Dendritic cell treated with granulocyte-macrophage colony-stimulating factor and Interleukin-4, amounts not matched to agents 40 ng/mL and 50 ng/mL, for 4 days (primary cell): Measurements from ENCODE around the gene FSTL1.

ENCODE experiments used
- H3K27ac Mint-ChIP-seq: one replicate; pipeline ENCODE4 v1.8.0; 2022; ENCODE audit warnings: mild to moderate bottlenecking, mixed read lengths
- H3K27me3 Mint-ChIP-seq: one replicate; pipeline ENCODE4 v1.8.0; 2022; ENCODE audit warnings: mild to moderate bottlenecking, mixed read lengths
- H3K36me3 Mint-ChIP-seq: one replicate; pipeline ENCODE4 v1.8.0; 2022; ENCODE audit warnings: low read depth, mixed read lengths
- H3K4me1 Mint-ChIP-seq: one replicate; pipeline ENCODE4 v1.8.0; 2022; ENCODE audit warnings: low read depth, mixed read lengths
- H3K4me3 Mint-ChIP-seq: one replicate; pipeline ENCODE4 v1.8.0; 2022; ENCODE audit warnings: mild to moderate bottlenecking, moderate library complexity, mixed read lengths
- H3K9me3 Mint-ChIP-seq: one replicate; pipeline ENCODE4 v1.8.0; 2022; ENCODE audit warnings: mixed read lengths
- intact Hi-C: fragments of 100-400 bp; cut with micrococcal nuclease; formaldehyde crosslinking; loops from one replicate; pipeline ENCODE4 v1.15.0; 2022

FSTL1 gene

GRCh38 chr3:120440001-120440703 is 10.6 kb downstream of the FSTL1 start:
- Mint-ChIP-seq H3K4me1 (peaks cover 8% of the 10 kb centered on the region), H3K36me3 (no peaks in the 10 kb centered on the region), H3K27ac (no peak overlapping the region), H3K4me3 (no peak overlapping the region), H3K27me3 (no peaks in the 10 kb centered on the region), H3K9me3 (no peaks in the 10 kb centered on the region)
- intact Hi-C loops, result no loop called here

GRCh38 chr3:120438665-120439370 is 12.0 kb downstream of the FSTL1 start:
- Mint-ChIP-seq H3K4me1 (peaks cover 8% of the 10 kb centered on the region), H3K27me3 (no peaks in the 10 kb centered on the region), H3K9me3 (no peaks in the 10 kb centered on the region), H3K36me3 (no peaks in the 10 kb centered on the region), H3K27ac (no peak overlapping the region), H3K4me3 (no peak overlapping the region)
- intact Hi-C loops, result no loop called here

- intact Hi-C loops, result no loop called here
- H3K36me3 Mint-ChIP-seq, result no peaks in the 10 kb centered on the region
- H3K4me3 Mint-ChIP-seq, result no peak overlapping the region
- H3K27ac Mint-ChIP-seq, result no peak overlapping the region
- H3K4me1 Mint-ChIP-seq, result peaks cover 8% of the 10 kb centered on the region
- H3K27me3 Mint-ChIP-seq, result no peaks in the 10 kb centered on the region
- no peaks in the 10 kb centered on the region for H3K9me3 Mint-ChIP-seq
These were observed 12.6 kb downstream of the FSTL1 start for GRCh38 chr3:120438216-120438615.

- intact Hi-C loops, result no loop called here
- H3K9me3 Mint-ChIP-seq, result no peaks in the 10 kb centered on the region
- H3K36me3 Mint-ChIP-seq, result no peaks in the 10 kb centered on the region
- no peak overlapping the region for H3K27ac Mint-ChIP-seq
- no peak overlapping the region for H3K4me3 Mint-ChIP-seq
- peaks cover 8% of the 10 kb centered on the region for H3K4me1 Mint-ChIP-seq
- no peaks in the 10 kb centered on the region for H3K27me3 Mint-ChIP-seq
These were observed 13.2 kb downstream of the FSTL1 start for GRCh38 chr3:120437559-120437958.

- no peak overlapping the region for H3K27ac Mint-ChIP-seq
- H3K4me3 Mint-ChIP-seq, result no peak overlapping the region
- H3K36me3 Mint-ChIP-seq, result no peaks in the 10 kb centered on the region
- intact Hi-C loops, result no loop called here
- H3K4me1 Mint-ChIP-seq, result peaks cover 8% of the 10 kb centered on the region
- no peaks in the 10 kb centered on the region for H3K27me3 Mint-ChIP-seq
- H3K9me3 Mint-ChIP-seq, result no peaks in the 10 kb centered on the region
These were observed 14.2 kb downstream of the FSTL1 start for GRCh38 chr3:120436523-120437050.

- intact Hi-C loops, result no loop called here
- Mint-ChIP-seq H3K4me3 (no peak overlapping the region), H3K27ac (no peak overlapping the region), H3K27me3 (no peaks in the 10 kb centered on the region), H3K36me3 (no peaks in the 10 kb centered on the region), H3K9me3 (no peaks in the 10 kb centered on the region), H3K4me1 (peaks cover 7% of the 10 kb centered on the region)
These were observed 15.2 kb downstream of the FSTL1 start for GRCh38 chr3:120435621-120436020.

- Mint-ChIP-seq H3K27me3 (no peaks in the 10 kb centered on the region), H3K9me3 (no peaks in the 10 kb centered on the region), H3K36me3 (no peaks in the 10 kb centered on the region), H3K4me3 (no peak overlapping the region), H3K4me1 (no peaks in the 10 kb centered on the region), H3K27ac (no peak overlapping the region)
- intact Hi-C loops, result no loop called here
These were observed 17.0 kb downstream of the FSTL1 start for GRCh38 chr3:120433662-120434331.

GRCh38 chr3:120432150-120432860 is 18.5 kb downstream of the FSTL1 start:
- Mint-ChIP-seq H3K4me1 (no peaks in the 10 kb centered on the region), H3K4me3 (no peak overlapping the region), H3K36me3 (no peaks in the 10 kb centered on the region), H3K27ac (no peak overlapping the region), H3K9me3 (no peaks in the 10 kb centered on the region), H3K27me3 (no peaks in the 10 kb centered on the region)
- intact Hi-C loops, result no loop called here

GRCh38 chr3:120429921-120430361 is 20.9 kb downstream of the FSTL1 start:
- Mint-ChIP-seq H3K27me3 (no peaks in the 10 kb centered on the region), H3K36me3 (no peaks in the 10 kb centered on the region), H3K4me3 (no peak overlapping the region), H3K4me1 (no peaks in the 10 kb centered on the region), H3K27ac (no peak overlapping the region), H3K9me3 (no peaks in the 10 kb centered on the region)
- intact Hi-C loops, result no loop called here

- Mint-ChIP-seq H3K27ac (no peak overlapping the region), H3K4me3 (no peak overlapping the region), H3K9me3 (no peaks in the 10 kb centered on the region), H3K36me3 (no peaks in the 10 kb centered on the region), H3K4me1 (no peaks in the 10 kb centered on the region), H3K27me3 (peaks cover 1% of the 10 kb centered on the region)
- intact Hi-C loops, result no loop called here
These were observed 21.9 kb downstream of the FSTL1 start for GRCh38 chr3:120428924-120429323.

GRCh38 chr3:120427201-120427600 is 23.6 kb downstream of the FSTL1 start:
- Mint-ChIP-seq H3K27me3 (peaks cover 1% of the 10 kb centered on the region), H3K4me1 (no peaks in the 10 kb centered on the region), H3K27ac (no peak overlapping the region), H3K9me3 (no peaks in the 10 kb centered on the region), H3K4me3 (no peak overlapping the region), H3K36me3 (no peaks in the 10 kb centered on the region)
- intact Hi-C loops, result no loop called here

- Mint-ChIP-seq H3K9me3 (no peaks in the 10 kb centered on the region), H3K4me3 (no peak overlapping the region), H3K27ac (no peak overlapping the region), H3K36me3 (no peaks in the 10 kb centered on the region), H3K27me3 (peaks cover 1% of the 10 kb centered on the region), H3K4me1 (no peaks in the 10 kb centered on the region)
- intact Hi-C loops, result no loop called here
These were observed 25.1 kb downstream of the FSTL1 start for GRCh38 chr3:120425572-120426250.

- Mint-ChIP-seq H3K27me3 (peaks cover 1% of the 10 kb centered on the region), H3K4me3 (no peak overlapping the region), H3K27ac (no peak overlapping the region), H3K36me3 (no peaks in the 10 kb centered on the region), H3K4me1 (no peaks in the 10 kb centered on the region), H3K9me3 (no peaks in the 10 kb centered on the region)
- intact Hi-C loops, result no loop called here
These were observed 25.7 kb downstream of the FSTL1 start for GRCh38 chr3:120424976-120425570.
